ENCODE data around the gene NAV2.

NAV2 gene

DNA sequence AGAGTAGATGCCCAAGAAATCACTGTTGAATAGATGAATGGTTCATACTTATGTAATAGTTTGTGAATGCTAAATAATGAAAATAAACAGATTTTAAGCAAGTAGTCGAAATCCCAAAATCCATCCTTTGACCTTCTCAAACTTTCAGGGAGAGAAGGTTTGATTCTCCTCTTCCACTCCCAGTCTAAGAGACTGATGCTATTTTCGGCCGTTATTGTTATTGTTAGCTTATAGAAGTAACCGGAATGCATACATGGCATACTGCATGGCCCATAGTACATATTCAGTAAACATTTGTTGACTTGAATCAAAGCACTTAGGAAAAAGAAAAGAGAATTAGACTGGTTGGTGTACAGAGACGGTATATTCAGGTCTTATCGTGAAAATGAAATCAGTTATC lies 76.6 kb downstream of the NAV2 start:
- H3K27me3 ChIP-seq (ENCODE audit: insufficient read depth, low read length), result no peaks in the 10 kb centered on the region
- no peak overlapping the region for H3K4me3 ChIP-seq (ENCODE audit: low read length)
- H3K9me3 ChIP-seq (ENCODE audit: low read length), result no peaks in the 10 kb centered on the region
- H3K4me1 ChIP-seq (ENCODE audit: insufficient read depth, low read length), result no peaks in the 10 kb centered on the region
- H3K36me3 ChIP-seq (ENCODE audit: insufficient read depth, low read length), result no peaks in the 10 kb centered on the region
- no peak overlapping the region for H2AFZ ChIP-seq (ENCODE audit: low read depth, low read length)

DNA sequence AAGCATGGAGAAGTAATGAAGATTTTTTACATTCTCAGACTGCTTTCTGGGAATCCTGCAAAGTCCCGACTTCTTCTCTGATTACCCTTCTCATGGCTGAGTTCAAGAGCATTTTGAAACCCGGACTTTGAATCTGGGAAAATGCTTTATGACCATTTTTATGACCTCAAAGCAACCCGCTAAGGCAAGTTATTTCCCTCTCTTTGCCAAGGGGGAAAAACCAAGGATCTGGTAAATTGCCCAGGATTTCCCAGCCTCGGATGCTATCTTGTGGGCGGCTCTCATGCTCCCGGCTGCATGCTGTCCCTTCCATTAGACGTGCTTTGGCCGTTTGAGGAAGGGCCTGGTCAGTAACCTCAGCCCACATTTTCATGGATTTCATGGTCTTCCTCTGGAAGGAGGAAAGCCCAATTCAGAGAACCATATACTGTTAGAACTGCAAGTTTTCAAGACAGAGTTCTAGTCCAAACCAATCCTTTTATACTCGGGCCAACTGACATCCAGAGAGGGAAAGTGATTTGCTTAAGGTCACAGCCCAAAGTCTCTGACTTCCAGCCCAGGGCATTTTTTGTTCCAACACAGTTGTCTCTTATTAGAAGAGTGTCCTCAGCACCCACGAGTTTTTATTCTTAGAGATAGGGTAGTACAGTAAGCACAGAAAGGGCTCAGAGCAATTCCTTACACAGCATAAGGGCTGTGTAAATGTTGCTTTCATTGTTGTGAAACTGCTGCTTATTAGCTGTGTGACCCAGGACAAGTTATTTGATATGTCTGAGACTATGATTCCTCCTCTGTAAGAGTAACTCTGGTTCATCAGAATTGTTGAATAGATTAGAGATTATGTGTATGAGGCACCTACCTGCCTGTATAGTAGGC lies 77.4 kb downstream of the NAV2 start:
- Histone ChIP-seq H3K4me1 (ENCODE audit: insufficient read depth, low read length) (no peaks in the 10 kb centered on the region), H3K27me3 (ENCODE audit: insufficient read depth, low read length) (no peaks in the 10 kb centered on the region), H3K9me3 (ENCODE audit: low read length) (no peaks in the 10 kb centered on the region), H3K36me3 (ENCODE audit: insufficient read depth, low read length) (no peaks in the 10 kb centered on the region), H2AFZ (ENCODE audit: low read depth, low read length) (no peak overlapping the region), H3K4me3 (ENCODE audit: low read length) (no peak overlapping the region)

DNA sequence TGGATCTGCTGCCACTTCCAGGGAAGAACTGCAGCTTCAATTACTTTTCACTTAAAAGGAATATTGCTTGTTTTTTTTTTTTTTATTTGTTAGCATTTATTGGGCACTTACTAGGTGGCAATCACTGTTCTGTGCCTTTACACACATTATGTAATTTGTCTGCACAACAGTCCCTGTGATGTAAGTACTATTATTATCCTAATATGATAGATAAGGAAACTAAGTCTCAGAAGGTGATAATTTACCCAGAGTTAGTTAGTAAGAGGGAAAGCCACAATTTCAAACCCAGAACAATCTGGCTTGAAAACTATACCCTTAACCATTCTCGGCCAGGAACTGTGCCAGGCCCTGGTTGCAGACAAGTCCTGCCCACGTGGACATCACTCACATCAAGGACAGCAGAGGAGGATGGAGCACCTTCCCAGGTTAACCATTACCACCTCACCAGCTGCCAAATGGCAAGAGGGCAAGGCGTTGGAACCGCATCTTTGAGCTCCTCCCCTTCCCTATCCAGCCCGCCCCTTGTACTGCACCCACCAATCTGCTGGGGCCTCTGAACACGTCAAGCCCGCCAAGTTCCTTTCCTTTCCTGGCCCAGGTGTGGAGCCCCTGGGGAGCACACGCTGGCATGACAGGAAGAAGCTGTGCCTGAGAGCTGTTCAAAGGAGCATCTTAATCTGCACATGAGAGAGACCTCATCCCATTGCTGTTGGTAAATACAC lies 78.4 kb downstream of the NAV2 start:
- Histone ChIP-seq H3K36me3 (ENCODE audit: insufficient read depth, low read length) (no peaks in the 10 kb centered on the region), H2AFZ (ENCODE audit: low read depth, low read length) (no peak overlapping the region), H3K4me3 (ENCODE audit: low read length) (no peak overlapping the region), H3K9me3 (ENCODE audit: low read length) (no peaks in the 10 kb centered on the region), H3K27me3 (ENCODE audit: insufficient read depth, low read length) (no peaks in the 10 kb centered on the region), H3K4me1 (ENCODE audit: insufficient read depth, low read length) (no peaks in the 10 kb centered on the region)

GRCh38 chr11:19792510-19792909 lies 79.9 kb downstream of the NAV2 start:
- Histone ChIP-seq H3K4me1 (ENCODE audit: insufficient read depth, low read length) (peaks cover 9% of the 10 kb centered on the region), H2AFZ (ENCODE audit: low read depth, low read length) (no peak overlapping the region), H3K27me3 (ENCODE audit: insufficient read depth, low read length) (no peaks in the 10 kb centered on the region), H3K9me3 (ENCODE audit: low read length) (no peaks in the 10 kb centered on the region), H3K4me3 (ENCODE audit: low read length) (no peak overlapping the region), H3K36me3 (ENCODE audit: insufficient read depth, low read length) (no peaks in the 10 kb centered on the region)

DNA sequence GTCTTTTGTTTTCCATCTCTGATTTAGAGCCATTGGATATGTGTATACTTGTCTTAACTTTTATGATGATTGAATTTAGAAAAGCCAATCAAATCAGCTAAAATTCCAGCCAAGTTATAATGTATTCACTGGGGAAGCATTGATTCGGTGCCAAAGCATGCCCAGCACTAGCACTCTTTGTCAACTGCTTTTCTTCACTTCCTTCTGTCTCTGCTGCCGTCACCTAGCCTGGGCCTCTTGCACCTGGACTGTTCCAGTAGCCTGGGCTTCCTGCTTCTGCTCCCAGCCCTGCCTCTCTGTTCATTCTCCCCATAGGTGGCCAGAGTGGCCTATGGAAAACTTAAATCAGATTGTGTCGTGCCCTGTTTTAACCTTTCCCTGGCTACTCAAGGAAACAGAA lies 80.7 kb downstream of the NAV2 start:
- H3K4me1 ChIP-seq (ENCODE audit: insufficient read depth, low read length), result peaks cover 9% of the 10 kb centered on the region
- H3K9me3 ChIP-seq (ENCODE audit: low read length), result no peaks in the 10 kb centered on the region
- H3K27me3 ChIP-seq (ENCODE audit: insufficient read depth, low read length), result no peaks in the 10 kb centered on the region
- H3K4me3 ChIP-seq (ENCODE audit: low read length), result no peak overlapping the region
- H2AFZ ChIP-seq (ENCODE audit: low read depth, low read length), result no peak overlapping the region
- H3K36me3 ChIP-seq (ENCODE audit: insufficient read depth, low read length), result no peaks in the 10 kb centered on the region

DNA sequence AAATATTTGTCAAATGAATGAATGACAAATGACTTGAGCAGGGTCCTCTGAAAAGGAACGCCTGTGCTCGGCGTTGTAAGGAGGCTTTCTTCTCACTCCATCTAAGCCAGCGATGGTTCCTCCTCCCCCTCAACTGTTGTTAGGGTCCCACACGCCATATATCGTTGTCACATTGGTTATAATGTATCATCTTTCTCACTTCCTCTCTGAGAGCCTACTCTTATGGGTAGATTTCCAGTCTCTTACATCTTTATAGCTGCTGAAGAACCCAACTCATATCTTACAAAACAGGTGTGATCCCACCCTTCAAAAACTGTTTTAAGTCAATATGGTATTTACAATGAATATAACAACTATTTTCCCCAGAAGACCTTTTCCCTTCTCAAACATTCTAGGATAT lies 81.5 kb downstream of the NAV2 start:
- H3K9me3 ChIP-seq (ENCODE audit: low read length), result no peaks in the 10 kb centered on the region
- H3K36me3 ChIP-seq (ENCODE audit: insufficient read depth, low read length), result no peaks in the 10 kb centered on the region
- no peak overlapping the region for H3K4me3 ChIP-seq (ENCODE audit: low read length)
- H3K27me3 ChIP-seq (ENCODE audit: insufficient read depth, low read length), result no peaks in the 10 kb centered on the region
- H3K4me1 ChIP-seq (ENCODE audit: insufficient read depth, low read length), result peaks cover 9% of the 10 kb centered on the region
- H2AFZ ChIP-seq (ENCODE audit: low read depth, low read length), result no peak overlapping the region

- Histone ChIP-seq H3K4me1 (ENCODE audit: insufficient read depth, low read length) (peaks cover 9% of the 10 kb centered on the region), H2AFZ (ENCODE audit: low read depth, low read length) (no peak overlapping the region), H3K36me3 (ENCODE audit: insufficient read depth, low read length) (no peaks in the 10 kb centered on the region), H3K9me3 (ENCODE audit: low read length) (no peaks in the 10 kb centered on the region), H3K27me3 (ENCODE audit: insufficient read depth, low read length) (no peaks in the 10 kb centered on the region), H3K4me3 (ENCODE audit: low read length) (no peak overlapping the region)
Observed at GRCh38 chr11:19795082-19795481, 82.4 kb downstream of the NAV2 start.

GRCh38 chr11:19800162-19800561 lies 87.5 kb downstream of the NAV2 start:
- Histone ChIP-seq H3K4me1 (ENCODE audit: insufficient read depth, low read length) (peaks cover 21% of the 10 kb centered on the region), H3K9me3 (ENCODE audit: low read length) (no peaks in the 10 kb centered on the region), H2AFZ (ENCODE audit: low read depth, low read length) (no peak overlapping the region), H3K4me3 (ENCODE audit: low read length) (no peak overlapping the region), H3K27me3 (ENCODE audit: insufficient read depth, low read length) (no peaks in the 10 kb centered on the region), H3K36me3 (ENCODE audit: insufficient read depth, low read length) (no peaks in the 10 kb centered on the region)

- peaks cover 25% of the 10 kb centered on the region for H3K4me1 ChIP-seq (ENCODE audit: insufficient read depth, low read length)
- H3K27me3 ChIP-seq (ENCODE audit: insufficient read depth, low read length), result no peaks in the 10 kb centered on the region
- no peak overlapping the region for H3K4me3 ChIP-seq (ENCODE audit: low read length)
- no peaks in the 10 kb centered on the region for H3K9me3 ChIP-seq (ENCODE audit: low read length)
- H3K36me3 ChIP-seq (ENCODE audit: insufficient read depth, low read length), result no peaks in the 10 kb centered on the region
- no peak overlapping the region for H2AFZ ChIP-seq (ENCODE audit: low read depth, low read length)
Observed at GRCh38 chr11:19800714-19801519, 88.3 kb downstream of the NAV2 start.

DNA sequence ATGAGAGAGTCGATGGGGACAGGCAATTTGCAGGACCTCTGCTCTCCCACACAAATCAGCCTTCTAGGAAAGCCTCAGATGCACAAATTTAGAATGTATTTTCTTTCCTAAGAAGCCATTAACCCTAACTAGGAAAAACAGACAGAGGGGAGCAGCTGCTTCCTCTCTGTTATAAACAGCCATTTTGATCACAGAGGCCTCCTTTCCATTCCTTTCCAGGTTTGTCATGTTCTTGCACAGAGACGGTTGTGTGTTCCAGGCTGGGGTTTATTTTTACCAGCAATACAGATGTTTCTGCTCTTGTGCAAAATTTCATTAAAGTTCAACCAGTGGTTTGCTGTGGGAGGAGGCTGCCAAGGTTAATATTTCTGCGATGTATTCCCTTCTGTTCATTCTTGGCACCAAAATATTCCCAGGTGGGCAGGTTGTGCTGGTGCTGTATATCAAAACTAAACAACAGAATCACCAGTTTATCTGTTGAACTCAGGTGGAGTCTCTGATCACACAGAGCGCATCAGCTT lies 90.2 kb downstream of the NAV2 start:
- no peaks in the 10 kb centered on the region for H3K9me3 ChIP-seq (ENCODE audit: low read length)
- peaks cover 27% of the 10 kb centered on the region for H3K4me1 ChIP-seq (ENCODE audit: insufficient read depth, low read length)
- H3K27me3 ChIP-seq (ENCODE audit: insufficient read depth, low read length), result no peaks in the 10 kb centered on the region
- H2AFZ ChIP-seq (ENCODE audit: low read depth, low read length), result no peak overlapping the region
- no peak overlapping the region for H3K4me3 ChIP-seq (ENCODE audit: low read length)
- H3K36me3 ChIP-seq (ENCODE audit: insufficient read depth, low read length), result no peaks in the 10 kb centered on the region

- no peaks in the 10 kb centered on the region for H3K36me3 ChIP-seq (ENCODE audit: insufficient read depth, low read length)
- H3K4me3 ChIP-seq (ENCODE audit: low read length), result no peak overlapping the region
- peaks cover 35% of the 10 kb centered on the region for H3K4me1 ChIP-seq (ENCODE audit: insufficient read depth, low read length)
- no peak overlapping the region for H2AFZ ChIP-seq (ENCODE audit: low read depth, low read length)
- no peaks in the 10 kb centered on the region for H3K27me3 ChIP-seq (ENCODE audit: insufficient read depth, low read length)
- no peaks in the 10 kb centered on the region for H3K9me3 ChIP-seq (ENCODE audit: low read length)
Observed at GRCh38 chr11:19803506-19803998, 90.9 kb downstream of the NAV2 start.

DNA sequence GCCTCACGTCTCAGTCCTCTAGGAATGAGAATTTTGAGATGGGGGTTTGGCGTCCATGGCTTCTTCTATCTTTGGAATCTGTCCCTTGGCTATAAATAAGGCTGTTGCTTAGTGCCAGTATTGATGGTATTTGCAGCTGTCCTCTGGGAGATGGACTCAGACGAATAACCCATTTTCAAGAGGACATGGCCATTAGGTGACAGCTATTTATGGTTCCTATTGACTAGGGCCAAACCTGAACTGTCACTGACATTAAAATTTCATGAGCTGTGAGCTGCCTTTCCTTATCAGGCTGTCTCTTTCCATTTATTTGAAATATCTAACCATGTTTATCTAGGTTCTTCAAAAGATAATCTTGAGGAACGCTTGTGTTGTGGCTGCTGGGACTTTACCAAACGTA lies 92.7 kb downstream of the NAV2 start:
- Histone ChIP-seq H3K9me3 (ENCODE audit: low read length) (no peaks in the 10 kb centered on the region), H3K4me3 (ENCODE audit: low read length) (no peak overlapping the region), H2AFZ (ENCODE audit: low read depth, low read length) (no peak overlapping the region), H3K27me3 (ENCODE audit: insufficient read depth, low read length) (no peaks in the 10 kb centered on the region), H3K4me1 (ENCODE audit: insufficient read depth, low read length) (peaks cover 42% of the 10 kb centered on the region), H3K36me3 (ENCODE audit: insufficient read depth, low read length) (no peaks in the 10 kb centered on the region)

DNA sequence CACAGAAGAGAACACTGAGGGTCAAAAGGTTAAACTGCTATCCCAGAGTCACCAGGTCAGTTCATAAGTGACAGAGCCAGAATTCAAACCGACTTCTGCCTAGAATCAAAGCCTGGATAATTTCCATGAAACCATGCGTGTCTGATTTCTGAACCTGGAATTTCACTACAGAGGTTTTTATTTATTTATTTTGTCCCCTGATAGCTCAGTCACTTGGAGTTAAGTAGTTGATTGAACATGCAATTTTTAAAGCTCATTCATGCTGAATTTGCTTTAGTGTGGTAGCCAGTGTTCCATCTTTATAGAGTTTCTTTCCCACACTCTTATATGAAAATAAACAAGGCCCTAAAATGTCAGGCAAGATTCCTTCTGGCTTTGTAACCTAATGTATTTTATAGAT lies 93.2 kb downstream of the NAV2 start:
- no peak overlapping the region for H2AFZ ChIP-seq (ENCODE audit: low read depth, low read length)
- no peaks in the 10 kb centered on the region for H3K9me3 ChIP-seq (ENCODE audit: low read length)
- H3K4me1 ChIP-seq (ENCODE audit: insufficient read depth, low read length), result peaks cover 42% of the 10 kb centered on the region
- no peaks in the 10 kb centered on the region for H3K36me3 ChIP-seq (ENCODE audit: insufficient read depth, low read length)
- H3K27me3 ChIP-seq (ENCODE audit: insufficient read depth, low read length), result no peaks in the 10 kb centered on the region
- H3K4me3 ChIP-seq (ENCODE audit: low read length), result no peak overlapping the region

Measured in neuron (in vitro differentiated cells).